HG03175 (cell line): ENCODE results near the gene OBSCN.

ENCODE experiments used
- ATAC-seq: cut with Tn5 transposase; IDR thresholded peaks from one replicate; pipeline ENCODE4 v1.9.1; 2021; ENCODE audit warnings: mild to moderate bottlenecking, moderate library complexity; ENCODE audit not compliant: unreplicated experiment

The OBSCN gene

GRCh38 chr1:228273720-228274451 is 66.0 kb downstream of the OBSCN start:
- no peak for ATAC-seq

GRCh38 chr1:228274452-228275178 is 66.8 kb downstream of the OBSCN start:
- ATAC-seq = no peak

- ATAC-seq = no peak
Measured at GRCh38 chr1:228275179-228275429, 67.3 kb downstream of the OBSCN start.

- peak; percentile 86 for ATAC-seq
Measured at GRCh38 chr1:228275430-228276173, 67.8 kb downstream of the OBSCN start.

- peak; percentile 15 for ATAC-seq
Measured at GRCh38 chr1:228276174-228276831, 68.5 kb downstream of the OBSCN start.

GRCh38 chr1:228276901-228277490 is 69.2 kb downstream of the OBSCN start:
- no peak for ATAC-seq

GRCh38 chr1:228277491-228278431 is 69.9 kb downstream of the OBSCN start:
- no peak for ATAC-seq

- ATAC-seq = no peak
Measured at GRCh38 chr1:228278432-228278941, 70.6 kb downstream of the OBSCN start.

- no peak for ATAC-seq
Measured at GRCh38 chr1:228279011-228279721, 71.3 kb downstream of the OBSCN start.

- no peak for ATAC-seq
Measured at GRCh38 chr1:228279722-228280105, 71.9 kb downstream of the OBSCN start.

GRCh38 chr1:228280106-228280901 is 72.5 kb downstream of the OBSCN start:
- no peak for ATAC-seq

- no peak for ATAC-seq
Measured at GRCh38 chr1:228280961-228281591, 73.2 kb downstream of the OBSCN start.

GRCh38 chr1:228281631-228282328 is 73.9 kb downstream of the OBSCN start:
- no peak for ATAC-seq

GRCh38 chr1:228282329-228283042 is 74.6 kb downstream of the OBSCN start:
- no peak for ATAC-seq

GRCh38 chr1:228283043-228283371 is 75.2 kb downstream of the OBSCN start:
- no peak for ATAC-seq

GRCh38 chr1:228283476-228284147 is 75.8 kb downstream of the OBSCN start:
- no peak for ATAC-seq
